Vagina (tissue), 2 donors: Measurements from ENCODE around the gene TIMM44.

Source experiments
- POLR2A ChIP-seq, 2 donors: fragments of 450-650 bp; IDR thresholded peaks; one replicate each; pipeline ENCODE4 v1.6.1; 2017; ENCODE audit warnings: antibody characterized with exemption in 2 of 2, mild to moderate bottlenecking in 2 of 2, moderate library complexity in 2 of 2
- TF ChIP-seq, protein P1 (sequence below), 3 experiments: fragments of 450-650 bp in 2 of 3; fragments of 200-600 bp in 1 of 3; sonication (generic) in 1 of 3; IDR thresholded peaks; one replicate each; pipeline ENCODE4 v1.5.1; 2017 to 2019; ENCODE audit warnings: antibody characterized with exemption in 3 of 3, mild to moderate bottlenecking in 2 of 3, moderate library complexity in 2 of 3

GRCh38 chr19:7894612-7895309, 48.7 kb downstream of the TIMM44 start:
- no peak for TF ChIP-seq POLR2A (IDR thresholded peaks at IDR 0.05)
- TF ChIP-seq, protein P1, sequence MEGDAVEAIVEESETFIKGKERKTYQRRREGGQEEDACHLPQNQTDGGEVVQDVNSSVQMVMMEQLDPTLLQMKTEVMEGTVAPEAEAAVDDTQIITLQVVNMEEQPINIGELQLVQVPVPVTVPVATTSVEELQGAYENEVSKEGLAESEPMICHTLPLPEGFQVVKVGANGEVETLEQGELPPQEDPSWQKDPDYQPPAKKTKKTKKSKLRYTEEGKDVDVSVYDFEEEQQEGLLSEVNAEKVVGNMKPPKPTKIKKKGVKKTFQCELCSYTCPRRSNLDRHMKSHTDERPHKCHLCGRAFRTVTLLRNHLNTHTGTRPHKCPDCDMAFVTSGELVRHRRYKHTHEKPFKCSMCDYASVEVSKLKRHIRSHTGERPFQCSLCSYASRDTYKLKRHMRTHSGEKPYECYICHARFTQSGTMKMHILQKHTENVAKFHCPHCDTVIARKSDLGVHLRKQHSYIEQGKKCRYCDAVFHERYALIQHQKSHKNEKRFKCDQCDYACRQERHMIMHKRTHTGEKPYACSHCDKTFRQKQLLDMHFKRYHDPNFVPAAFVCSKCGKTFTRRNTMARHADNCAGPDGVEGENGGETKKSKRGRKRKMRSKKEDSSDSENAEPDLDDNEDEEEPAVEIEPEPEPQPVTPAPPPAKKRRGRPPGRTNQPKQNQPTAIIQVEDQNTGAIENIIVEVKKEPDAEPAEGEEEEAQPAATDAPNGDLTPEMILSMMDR (IDR thresholded peaks at IDR 0.05), result no peak
